Activated B cell treated with CpG ODN at 0.5 μM for 24 hours (primary cell): ENCODE results near the gene DAD1. TPM values are rescaled to one million over a fixed set of nuclear protein-coding genes. Genes with fewer than 3 reads are reported as not detected.

Experiments
- ATAC-seq: fragments of 200-7000 bp; cut with Tn5 transposase; one replicate; pipeline ENCODE4 v1.10.0; 2021; ENCODE audit warnings: low read depth, mild to moderate bottlenecking, moderate library complexity
- CTCF ChIA-PET: fragments of 350-600 bp; sonication (Branson Sonifier 250); formaldehyde crosslinking; loops from one replicate; lab custom pipeline; 2021; ENCODE audit warnings: antibody characterized with exemption; lab: Charles Lee
- POLR2A ChIA-PET: fragments of 350-600 bp; sonication (Branson Sonifier 250); formaldehyde crosslinking; loops from one replicate; lab custom pipeline; 2021; ENCODE audit warnings: antibody characterized with exemption; lab: Charles Lee
- DNase-seq: peaks from one replicate; pipeline ENCODE4 v3.0.0; 2022
- H3K27ac Mint-ChIP-seq: one replicate; pipeline ENCODE4 v1.8.0; 2020; ENCODE audit warnings: mixed read lengths
- H3K27me3 Mint-ChIP-seq: one replicate; pipeline ENCODE4 v1.8.0; 2021; ENCODE audit warnings: mixed read lengths
- H3K36me3 Mint-ChIP-seq: one replicate; pipeline ENCODE4 v1.8.0; 2021; ENCODE audit warnings: low read depth, mixed read lengths
- H3K4me1 Mint-ChIP-seq: one replicate; pipeline ENCODE4 v1.8.0; 2021; ENCODE audit warnings: mixed read lengths
- H3K4me3 Mint-ChIP-seq: one replicate; pipeline ENCODE4 v1.8.0; 2020; ENCODE audit warnings: mild to moderate bottlenecking, mixed read lengths
- H3K9me3 Mint-ChIP-seq: one replicate; pipeline ENCODE4 v1.8.0; 2020; ENCODE audit warnings: mixed read lengths
- CTCF ChIP-seq: fragments of 200-600 bp; IDR thresholded peaks from one replicate; pipeline ENCODE4 v1.8.0; 2022; ENCODE audit warnings: antibody characterized with exemption, mild to moderate bottlenecking
- intact Hi-C: fragments of 100-400 bp; cut with micrococcal nuclease; formaldehyde crosslinking; loops from one replicate; pipeline ENCODE4 v1.15.1; 2024
- total RNA-seq: library from RNA; stranded (reverse); gene quantifications from 2 replicates; pipeline ENCODE4 v1.2.3, GENCODE V29; 2022

DAD1 gene
- total RNA-seq, 1 donor from 2014 or later, result 123 TPM

GRCh38 chr14:22579881-22580280, 9.1 kb downstream of the DAD1 start:
- POLR2A ChIA-PET, result no interaction called here
- H3K4me1 Mint-ChIP-seq, result peaks cover 35% of the 10 kb centered on the region
- CTCF ChIA-PET, result no interaction called here
- DNase-seq (no peak), ATAC-seq (no peak)
- no peak overlapping the region for H3K4me3 Mint-ChIP-seq
- H3K27me3 Mint-ChIP-seq, result no peaks in the 10 kb centered on the region
- H3K27ac Mint-ChIP-seq, result no peak overlapping the region
- H3K9me3 Mint-ChIP-seq, result no peaks in the 10 kb centered on the region
- no peak for TF ChIP-seq CTCF
- H3K36me3 Mint-ChIP-seq, result peaks cover 43% of the 10 kb centered on the region
- intact Hi-C loops, result loop anchor here (2.0 to 10.0 kb wide), 2 partner anchors 127 to 1275 kb away; no protein-coding TSS in a partner anchor

- Mint-ChIP-seq H3K27ac (no peak overlapping the region), H3K4me1 (peaks cover 28% of the 10 kb centered on the region), H3K27me3 (no peaks in the 10 kb centered on the region), H3K36me3 (peaks cover 46% of the 10 kb centered on the region), H3K9me3 (no peaks in the 10 kb centered on the region), H3K4me3 (no peak overlapping the region)
- intact Hi-C loops, result loop anchor here (2.0 kb wide), 1 partner anchor 128 kb away; no protein-coding TSS in a partner anchor
- no peak for TF ChIP-seq CTCF
- ATAC-seq (no peak), DNase-seq (no peak)
- ChIA-PET POLR2A (no interaction called here), CTCF (no interaction called here)
These were observed 9.8 kb downstream of the DAD1 start for GRCh38 chr14:22579236-22579635.

GRCh38 chr14:22577334-22577908, 11.6 kb downstream of the DAD1 start:
- H3K36me3 Mint-ChIP-seq, result peaks cover 53% of the 10 kb centered on the region
- CTCF ChIA-PET, result no interaction called here

GRCh38 chr14:22573804-22574203, 15.2 kb downstream of the DAD1 start:
- no peak for TF ChIP-seq CTCF
- H3K4me3 Mint-ChIP-seq, result no peak overlapping the region
- H3K36me3 Mint-ChIP-seq, result peaks cover 54% of the 10 kb centered on the region
- ChIA-PET CTCF (interaction anchor here (4.4 to 4.8 kb wide), 2 partner anchors 17 to 411 kb away, joined by 41 to 75 read pairs; partner anchors contain the start of genes AJUBA and DAD1), POLR2A (no interaction called here)
- no peak overlapping the region for H3K27ac Mint-ChIP-seq
- ATAC-seq (no peak), DNase-seq (no peak)
- H3K4me1 Mint-ChIP-seq, result peaks cover 30% of the 10 kb centered on the region
- intact Hi-C loops, result no loop called here
- no peaks in the 10 kb centered on the region for H3K27me3 Mint-ChIP-seq
- no peaks in the 10 kb centered on the region for H3K9me3 Mint-ChIP-seq

More at GRCh38 chr14:22577334-22577908, 11.6 kb downstream of the DAD1 start:
- DNase-seq (no peak), ATAC-seq (no peak)
- intact Hi-C loops, result no loop called here
- Mint-ChIP-seq H3K27me3 (no peaks in the 10 kb centered on the region), H3K4me3 (no peak overlapping the region), H3K4me1 (peaks cover 12% of the 10 kb centered on the region), H3K9me3 (no peaks in the 10 kb centered on the region), H3K27ac (no peak overlapping the region)
- POLR2A ChIA-PET, result interaction anchor here (0.6 kb wide), 1 partner anchor 161 kb away, joined by 3 read pairs; no protein-coding TSS in a partner anchor
- no peak for TF ChIP-seq CTCF

GRCh38 chr14:22572562-22573058, 16.4 kb downstream of the DAD1 start:
- Mint-ChIP-seq H3K4me1 (peaks cover 39% of the 10 kb centered on the region), H3K4me3 (no peak overlapping the region), H3K27me3 (no peaks in the 10 kb centered on the region), H3K9me3 (no peaks in the 10 kb centered on the region), H3K36me3 (peaks cover 51% of the 10 kb centered on the region), H3K27ac (no peak overlapping the region)
- no peak for ATAC-seq
- CTCF ChIA-PET, result interaction anchor here (0.9 to 9.4 kb wide), 10 partner anchors 14 to 412 kb away, joined by 3 to 324 read pairs (median 38); partner anchors contain the start of genes AJUBA and DAD1
- TF ChIP-seq CTCF, result no peak
- intact Hi-C loops, result no loop called here
- POLR2A ChIA-PET, result no interaction called here
- DNase-seq, result no peak
